A673 (cell line): ENCODE data around the gene ROR2. TPM values are rescaled to one million over a fixed set of nuclear protein-coding genes. Genes with fewer than 3 reads are reported as not detected.

Source experiments
- BruUV-seq: library from RNA; stranded (reverse); fragments of 400-500 nt; replicated peaks from 2 replicates; lab custom pipeline; 2021; lab: Mats Ljungman, UMichigan
- CTCF ChIA-PET: fragments of 300-600 bp; sonication (Branson Sonifier 250); formaldehyde crosslinking; loops from one replicate; lab custom pipeline; 2022; ENCODE audit warnings: antibody characterized with exemption; lab: Charles Lee
- POLR2A ChIA-PET: fragments of 300-600 bp; sonication (Branson Sonifier 250); formaldehyde crosslinking; loops from one replicate; lab custom pipeline; 2022; ENCODE audit warnings: antibody characterized with exemption; ENCODE audit not compliant: low non-redundant PET; lab: Charles Lee
- DNase-seq: peaks from one replicate; pipeline ENCODE4 v3.0.0-alpha.2; 2015; ENCODE audit warnings: low spot score
- H3K27ac ChIP-seq: fragments of 200-600 bp; sonication (generic); 2 replicates; pipeline ENCODE4 v1.5.1; 2016; ENCODE audit warnings: mixed run types, low read depth, mild to moderate bottlenecking, mixed read lengths, antibody characterized with exemption, low read length; ENCODE audit not compliant: poor library complexity, severe bottlenecking
- H3K27me3 ChIP-seq: fragments of 200-600 bp; sonication (generic); replicated peaks from 2 replicates; pipeline ENCODE4 v1.6.1; 2017; ENCODE audit warnings: mixed run types, low read depth, mild to moderate bottlenecking, mixed read lengths, antibody characterized with exemption, low read length; ENCODE audit not compliant: insufficient read depth, poor library complexity
- H3K36me3 ChIP-seq: fragments of 200-600 bp; sonication (generic); 2 replicates; pipeline ENCODE4 v1.6.1; 2016; ENCODE audit warnings: mixed run types, mild to moderate bottlenecking, mixed read lengths, antibody characterized with exemption, low read length; ENCODE audit not compliant: insufficient read depth, poor library complexity, severe bottlenecking
- H3K4me1 ChIP-seq: fragments of 200-600 bp; sonication (generic); 2 replicates; pipeline ENCODE4 v1.6.1; 2017; ENCODE audit warnings: mixed run types, mild to moderate bottlenecking, mixed read lengths, antibody characterized with exemption, low read length; ENCODE audit not compliant: insufficient read depth, poor library complexity, severe bottlenecking
- H3K4me3 ChIP-seq: fragments of 200-600 bp; sonication (generic); 2 replicates; pipeline ENCODE4 v1.5.1; 2016; ENCODE audit warnings: low read depth, mixed run types, mild to moderate bottlenecking, mixed read lengths, low read length; ENCODE audit not compliant: poor library complexity, severe bottlenecking
- H3K9me3 ChIP-seq: fragments of 200-600 bp; sonication (generic); 2 replicates; pipeline ENCODE4 v1.6.1; 2016; ENCODE audit warnings: mixed run types, low read depth, mild to moderate bottlenecking, mixed read lengths, antibody characterized with exemption, low read length; ENCODE audit not compliant: poor library complexity, severe bottlenecking
- EZH2 ChIP-seq: fragments of 200-600 bp; sonication (generic); IDR thresholded peaks from 2 replicates; pipeline ENCODE4 v1.6.1; 2017; ENCODE audit warnings: borderline replicate concordance, low read depth, mild to moderate bottlenecking, mixed read lengths, antibody characterized with exemption, low read length; ENCODE audit not compliant: poor library complexity, severe bottlenecking
- intact Hi-C: fragments of 100-400 bp; cut with micrococcal nuclease; formaldehyde crosslinking; loops from one replicate; pipeline ENCODE4 v1.10.0; 2022; ENCODE audit not compliant: unreplicated experiment
- total RNA-seq: library from RNA; stranded (reverse); gene quantifications from 2 replicates; pipeline ENCODE4 v1.2.3, GENCODE V29; 2021
- TF ChIP-seq, protein P1 (sequence below): fragments of 300-800, 200-600 bp; sonication (generic); conservative IDR thresholded peaks from 2 replicates; pipeline ENCODE4 v1.5.1; 2017; ENCODE audit warnings: low read depth, mild to moderate bottlenecking, antibody characterized with exemption, low read length, moderate library complexity, mixed read lengths

The ROR2 gene
- total RNA-seq, 1 experiment from 2014 or later = 12.3 TPM

GRCh38 chr9:91689006-91689405, 261.0 kb downstream of the ROR2 start:
- CTCF ChIA-PET = no interaction called here
- POLR2A ChIA-PET = no interaction called here
- Histone ChIP-seq H3K27ac (no peak overlapping the region), H3K36me3 (no peaks in the 10 kb centered on the region), H3K4me1 (no peaks in the 10 kb centered on the region), H3K27me3 (no peaks in the 10 kb centered on the region), H3K4me3 (no peak overlapping the region), H3K9me3 (no peaks in the 10 kb centered on the region)
- intact Hi-C loops = loop anchor here (10.0 kb wide), 1 partner anchor 654 kb away; no protein-coding TSS in a partner anchor
- TF ChIP-seq, protein P1, sequence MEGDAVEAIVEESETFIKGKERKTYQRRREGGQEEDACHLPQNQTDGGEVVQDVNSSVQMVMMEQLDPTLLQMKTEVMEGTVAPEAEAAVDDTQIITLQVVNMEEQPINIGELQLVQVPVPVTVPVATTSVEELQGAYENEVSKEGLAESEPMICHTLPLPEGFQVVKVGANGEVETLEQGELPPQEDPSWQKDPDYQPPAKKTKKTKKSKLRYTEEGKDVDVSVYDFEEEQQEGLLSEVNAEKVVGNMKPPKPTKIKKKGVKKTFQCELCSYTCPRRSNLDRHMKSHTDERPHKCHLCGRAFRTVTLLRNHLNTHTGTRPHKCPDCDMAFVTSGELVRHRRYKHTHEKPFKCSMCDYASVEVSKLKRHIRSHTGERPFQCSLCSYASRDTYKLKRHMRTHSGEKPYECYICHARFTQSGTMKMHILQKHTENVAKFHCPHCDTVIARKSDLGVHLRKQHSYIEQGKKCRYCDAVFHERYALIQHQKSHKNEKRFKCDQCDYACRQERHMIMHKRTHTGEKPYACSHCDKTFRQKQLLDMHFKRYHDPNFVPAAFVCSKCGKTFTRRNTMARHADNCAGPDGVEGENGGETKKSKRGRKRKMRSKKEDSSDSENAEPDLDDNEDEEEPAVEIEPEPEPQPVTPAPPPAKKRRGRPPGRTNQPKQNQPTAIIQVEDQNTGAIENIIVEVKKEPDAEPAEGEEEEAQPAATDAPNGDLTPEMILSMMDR = no peak
- no peak for TF ChIP-seq EZH2
- no peak for DNase-seq
- BruUV-seq = no TSS peak

DNA sequence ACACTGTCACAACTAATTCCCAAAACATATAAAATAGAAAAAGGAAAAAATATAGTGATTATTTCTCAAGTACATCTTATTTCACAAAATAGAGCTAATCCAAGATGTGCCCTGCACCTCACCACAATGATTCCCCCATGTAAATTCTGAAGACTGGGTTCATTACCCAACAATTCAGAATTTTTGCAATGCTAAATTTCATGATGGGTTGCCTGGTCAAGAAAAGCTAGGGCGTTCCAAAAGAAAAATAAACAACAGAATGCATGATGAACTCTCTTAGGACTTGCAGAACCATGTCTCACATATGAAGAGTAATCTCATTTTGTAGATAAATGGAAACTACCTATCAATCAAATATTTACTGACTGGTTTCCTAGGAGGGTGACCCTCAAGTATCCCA, 266.8 kb downstream of the ROR2 start:
- no peak for TF ChIP-seq EZH2
- TF ChIP-seq, protein P1 = no peak
- no TSS peak for BruUV-seq
- ChIA-PET POLR2A (no interaction called here), CTCF (no interaction called here)
- H3K4me3 ChIP-seq = no peak overlapping the region
- H3K9me3 ChIP-seq = no peaks in the 10 kb centered on the region
- no peak overlapping the region for H3K27ac ChIP-seq
- no peaks in the 10 kb centered on the region for H3K4me1 ChIP-seq
- intact Hi-C loops = loop anchor here (10.0 kb wide), 1 partner anchor 648 kb away; no protein-coding TSS in a partner anchor
- H3K27me3 ChIP-seq = no peaks in the 10 kb centered on the region
- H3K36me3 ChIP-seq = no peaks in the 10 kb centered on the region
- DNase-seq = no peak

DNA sequence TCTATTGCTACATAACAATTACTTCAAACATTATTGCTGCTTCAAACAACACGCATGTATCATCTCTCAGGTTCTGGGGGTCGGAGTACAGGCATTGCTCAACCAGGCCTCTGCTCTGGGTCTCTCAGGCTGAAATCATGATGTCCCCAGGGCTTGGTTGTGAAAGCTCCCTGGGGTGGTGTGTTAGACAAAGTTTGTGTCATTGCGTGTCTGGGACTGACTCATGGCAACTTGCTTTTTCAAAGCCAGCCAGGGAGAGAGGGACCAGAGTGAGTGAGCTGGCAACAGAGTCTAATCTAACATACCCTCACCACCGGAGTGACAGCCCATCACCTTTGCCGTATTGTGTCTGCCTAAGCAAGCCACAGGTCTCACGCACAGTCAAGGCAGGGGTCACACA, 267.2 kb downstream of the ROR2 start:
- no peak for DNase-seq

More for the DNA sequence above, 267.2 kb downstream of the ROR2 start:
- intact Hi-C loops = loop anchor here (10.0 kb wide), 1 partner anchor 648 kb away; no protein-coding TSS in a partner anchor
- CTCF ChIA-PET = no interaction called here
- H3K27me3 ChIP-seq = no peaks in the 10 kb centered on the region
- no peaks in the 10 kb centered on the region for H3K36me3 ChIP-seq
- no peak overlapping the region for H3K27ac ChIP-seq
- no TSS peak for BruUV-seq
- H3K4me3 ChIP-seq = no peak overlapping the region
- no peaks in the 10 kb centered on the region for H3K9me3 ChIP-seq
- peaks cover under 1% of the 10 kb centered on the region for H3K4me1 ChIP-seq
- TF ChIP-seq EZH2 = no peak
- TF ChIP-seq, protein P1 = no peak
- POLR2A ChIA-PET = no interaction called here
